ENCODE results near the gene TIE1. TPM values are rescaled to one million over a fixed set of nuclear protein-coding genes. Genes with fewer than 3 reads are reported as not detected.
A peak's percentile ranks its signal among the peaks of the same experiment; 100 is the strongest.

Gene TIE1
- total and polyA plus RNA-seq, 2 of the 13 experiments (the other 11 are each of a cell fraction or from before 2014, with no cell fraction given): 0.58 to 0.84 TPM

DNA sequence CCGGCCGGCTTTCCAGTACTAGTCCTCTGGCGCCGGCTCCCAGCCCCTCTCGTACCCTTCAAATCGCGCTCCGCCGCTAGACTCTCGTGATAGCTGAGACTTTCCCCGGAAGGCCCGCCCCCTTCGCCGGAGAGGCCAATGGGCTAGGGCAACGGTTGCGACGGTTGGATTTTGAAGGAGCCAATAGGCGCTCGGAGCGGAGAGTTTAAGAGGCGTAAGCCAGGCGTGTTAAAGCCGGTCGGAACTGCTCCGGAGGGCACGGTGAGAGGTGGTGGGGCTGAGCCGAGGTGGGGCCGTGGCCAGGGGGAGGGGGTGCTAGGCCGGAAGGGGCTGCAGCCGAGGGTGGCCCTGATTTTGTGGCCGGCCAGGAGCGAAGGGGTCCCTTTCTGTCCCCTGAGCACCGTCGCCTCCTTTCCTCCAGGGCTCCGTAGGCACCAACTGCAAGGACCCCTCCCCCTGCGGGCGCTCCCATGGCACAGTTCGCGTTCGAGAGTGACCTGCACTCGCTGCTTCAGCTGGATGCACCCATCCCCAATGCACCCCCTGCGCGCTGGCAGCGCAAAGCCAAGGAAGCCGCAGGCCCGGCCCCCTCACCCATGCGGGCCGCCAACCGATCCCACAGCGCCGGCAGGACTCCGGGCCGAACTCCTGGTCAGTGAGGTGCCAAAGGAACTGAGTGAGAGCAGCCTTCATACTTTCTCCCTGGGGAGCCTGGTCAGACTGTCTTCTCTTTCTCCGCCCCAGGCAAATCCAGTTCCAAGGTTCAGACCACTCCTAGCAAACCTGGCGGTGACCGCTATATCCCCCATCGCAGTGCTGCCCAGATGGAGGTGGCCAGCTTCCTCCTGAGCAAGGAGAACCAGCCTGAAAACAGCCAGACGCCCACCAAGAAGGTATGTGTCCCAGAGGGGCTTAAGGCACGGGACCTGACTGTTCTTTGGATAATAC, 58.2 kb downstream of the TIE1 start, which contains the start of gene CDC20 (continued):
- TF ChIP-seq, protein P1, sequence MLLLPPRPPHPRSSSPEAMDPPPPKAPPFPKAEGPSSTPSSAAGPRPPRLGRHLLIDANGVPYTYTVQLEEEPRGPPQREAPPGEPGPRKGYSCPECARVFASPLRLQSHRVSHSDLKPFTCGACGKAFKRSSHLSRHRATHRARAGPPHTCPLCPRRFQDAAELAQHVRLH (CRISPR knock-in tag; IDR thresholded peaks at IDR 0.05; ENCODE audit: borderline replicate concordance, low read depth): no peak
- TF ChIP-seq ZNF329 (CRISPR knock-in tag; IDR thresholded peaks at IDR 0.05; ENCODE audit: low read depth): no peak
- 0 out of 2 replicates have a peak, but pooled peaks have one; percentile 33 for TF ChIP-seq KMT2B (CRISPR knock-in tag; IDR thresholded peaks at IDR 0.05)
- TF ChIP-seq, protein P2, sequence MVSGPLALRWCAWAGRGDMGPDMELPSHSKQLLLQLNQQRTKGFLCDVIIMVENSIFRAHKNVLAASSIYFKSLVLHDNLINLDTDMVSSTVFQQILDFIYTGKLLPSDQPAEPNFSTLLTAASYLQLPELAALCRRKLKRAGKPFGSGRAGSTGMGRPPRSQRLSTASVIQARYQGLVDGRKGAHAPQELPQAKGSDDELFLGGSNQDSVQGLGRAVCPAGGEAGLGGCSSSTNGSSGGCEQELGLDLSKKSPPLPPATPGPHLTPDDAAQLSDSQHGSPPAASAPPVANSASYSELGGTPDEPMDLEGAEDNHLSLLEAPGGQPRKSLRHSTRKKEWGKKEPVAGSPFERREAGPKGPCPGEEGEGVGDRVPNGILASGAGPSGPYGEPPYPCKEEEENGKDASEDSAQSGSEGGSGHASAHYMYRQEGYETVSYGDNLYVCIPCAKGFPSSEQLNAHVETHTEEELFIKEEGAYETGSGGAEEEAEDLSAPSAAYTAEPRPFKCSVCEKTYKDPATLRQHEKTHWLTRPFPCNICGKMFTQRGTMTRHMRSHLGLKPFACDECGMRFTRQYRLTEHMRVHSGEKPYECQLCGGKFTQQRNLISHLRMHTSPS (CRISPR knock-in tag; IDR thresholded peaks at IDR 0.05; ENCODE audit: low read depth): no peak; the same call in 1 of the 2 replicates
- peak; percentile 98 for TF ChIP-seq ZNF724P (CRISPR knock-in tag; IDR thresholded peaks at IDR 0.05; ENCODE audit: borderline replicate concordance)
- TF ChIP-seq TP53 (CRISPR knock-in tag; conservative IDR thresholded peaks at IDR 0.05): no peak
- TF ChIP-seq TRIM24 (CRISPR knock-in tag; IDR thresholded peaks at IDR 0.05): no peak
- TF ChIP-seq FIP1L1 (IDR thresholded peaks at IDR 0.05; ENCODE audit: borderline replicate concordance, insufficient read depth, low read depth, low read length): no peak
- TF ChIP-seq ZNF672 (CRISPR knock-in tag; IDR thresholded peaks at IDR 0.05): 0 out of 2 replicates have a peak, but pooled peaks have one; percentile 52
- no peak for TF ChIP-seq ZNF101 (CRISPR knock-in tag; IDR thresholded peaks at IDR 0.05; ENCODE audit: borderline replicate concordance, low read depth)
- no peak for TF ChIP-seq ZNF883 (CRISPR knock-in tag; IDR thresholded peaks at IDR 0.05; ENCODE audit: not compliant biosample characterization)
- TF ChIP-seq ZNF746 (CRISPR knock-in tag; IDR thresholded peaks at IDR 0.05): no peak; the same call in 1 of the 2 replicates
- TF ChIP-seq MEIS2 (CRISPR knock-in tag; IDR thresholded peaks at IDR 0.05): no peak
- TF ChIP-seq, protein P3, sequence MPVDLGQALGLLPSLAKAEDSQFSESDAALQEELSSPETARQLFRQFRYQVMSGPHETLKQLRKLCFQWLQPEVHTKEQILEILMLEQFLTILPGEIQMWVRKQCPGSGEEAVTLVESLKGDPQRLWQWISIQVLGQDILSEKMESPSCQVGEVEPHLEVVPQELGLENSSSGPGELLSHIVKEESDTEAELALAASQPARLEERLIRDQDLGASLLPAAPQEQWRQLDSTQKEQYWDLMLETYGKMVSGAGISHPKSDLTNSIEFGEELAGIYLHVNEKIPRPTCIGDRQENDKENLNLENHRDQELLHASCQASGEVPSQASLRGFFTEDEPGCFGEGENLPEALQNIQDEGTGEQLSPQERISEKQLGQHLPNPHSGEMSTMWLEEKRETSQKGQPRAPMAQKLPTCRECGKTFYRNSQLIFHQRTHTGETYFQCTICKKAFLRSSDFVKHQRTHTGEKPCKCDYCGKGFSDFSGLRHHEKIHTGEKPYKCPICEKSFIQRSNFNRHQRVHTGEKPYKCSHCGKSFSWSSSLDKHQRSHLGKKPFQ (CRISPR knock-in tag; IDR thresholded peaks at IDR 0.05; ENCODE audit: insufficient replicate concordance): no peak
- TF ChIP-seq, protein P4, sequence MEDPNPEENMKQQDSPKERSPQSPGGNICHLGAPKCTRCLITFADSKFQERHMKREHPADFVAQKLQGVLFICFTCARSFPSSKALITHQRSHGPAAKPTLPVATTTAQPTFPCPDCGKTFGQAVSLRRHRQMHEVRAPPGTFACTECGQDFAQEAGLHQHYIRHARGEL (CRISPR knock-in tag; IDR thresholded peaks at IDR 0.05): no peak
- no peak for TF ChIP-seq ZNF256 (CRISPR knock-in tag; conservative IDR thresholded peaks at IDR 0.05)
- peak; percentile 88 for TF ChIP-seq TGIF2 (CRISPR knock-in tag; IDR thresholded peaks at IDR 0.05)
- TF ChIP-seq, protein P5, sequence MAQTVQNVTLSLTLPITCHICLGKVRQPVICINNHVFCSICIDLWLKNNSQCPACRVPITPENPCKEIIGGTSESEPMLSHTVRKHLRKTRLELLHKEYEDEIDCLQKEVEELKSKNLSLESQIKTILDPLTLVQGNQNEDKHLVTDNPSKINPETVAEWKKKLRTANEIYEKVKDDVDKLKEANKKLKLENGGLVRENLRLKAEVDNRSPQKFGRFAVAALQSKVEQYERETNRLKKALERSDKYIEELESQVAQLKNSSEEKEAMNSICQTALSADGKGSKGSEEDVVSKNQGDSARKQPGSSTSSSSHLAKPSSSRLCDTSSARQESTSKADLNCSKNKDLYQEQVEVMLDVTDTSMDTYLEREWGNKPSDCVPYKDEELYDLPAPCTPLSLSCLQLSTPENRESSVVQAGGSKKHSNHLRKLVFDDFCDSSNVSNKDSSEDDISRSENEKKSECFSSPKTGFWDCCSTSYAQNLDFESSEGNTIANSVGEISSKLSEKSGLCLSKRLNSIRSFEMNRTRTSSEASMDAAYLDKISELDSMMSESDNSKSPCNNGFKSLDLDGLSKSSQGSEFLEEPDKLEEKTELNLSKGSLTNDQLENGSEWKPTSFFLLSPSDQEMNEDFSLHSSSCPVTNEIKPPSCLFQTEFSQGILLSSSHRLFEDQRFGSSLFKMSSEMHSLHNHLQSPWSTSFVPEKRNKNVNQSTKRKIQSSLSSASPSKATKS (CRISPR knock-in tag; IDR thresholded peaks at IDR 0.05): no peak
- peak; percentile 95; the same call in 1 of the 2 replicates for TF ChIP-seq ZNF354B (CRISPR knock-in tag; IDR thresholded peaks at IDR 0.05)
- TF ChIP-seq, protein P6, sequence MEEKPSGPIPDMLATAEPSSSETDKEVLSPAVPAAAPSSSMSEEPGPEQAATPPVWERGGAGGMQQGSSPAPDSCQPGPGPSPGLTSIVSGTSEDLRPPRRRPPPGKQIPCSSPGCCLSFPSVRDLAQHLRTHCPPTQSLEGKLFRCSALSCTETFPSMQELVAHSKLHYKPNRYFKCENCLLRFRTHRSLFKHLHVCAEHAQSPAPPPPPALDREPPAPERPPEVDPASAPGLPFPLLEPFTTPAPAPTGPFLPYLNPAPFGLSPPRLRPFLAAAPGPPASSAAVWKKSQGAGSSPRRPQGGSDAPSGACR (CRISPR knock-in tag; IDR thresholded peaks at IDR 0.05): no peak

Data from HepG2 (cell line).